ENCODE results near the gene ZNF276. TPM values are rescaled to one million over a fixed set of nuclear protein-coding genes. Genes with fewer than 3 reads are reported as not detected.

Gene ZNF276
- total RNA-seq: 19.0 and 21.2 TPM in 2 replicates

GRCh38 chr16:89720813-89721545 is at the start of gene ZNF276, which contains the start of gene VPS9D1:
ZNF276 (plus strand) TSS chr16:89721537; CDS start chr16:89721641, 104 bp downstream.
VPS9D1 (minus strand) TSS chr16:89720898; CDS start chr16:89720861, 37 bp downstream.

GRCh38 chr16:89686520-89687091 is 34.7 kb upstream of the ZNF276 start, which contains the start of gene CDK10:
CDK10 (plus strand) TSS chr16:89686689; CDS start chr16:89686711, 22 bp downstream.

GRCh38 chr16:89701425-89702406 is 19.6 kb upstream of the ZNF276 start, which contains the start of gene SPATA2L:
SPATA2L (minus strand) TSS chr16:89701705; CDS start chr16:89701232, 473 bp downstream.

Other genes with a start within 250 kb of the ZNF276 start
- gene ANKRD11, start 231.0 kb upstream of the ZNF276 start, total RNA-seq: 38.8 and 46.3 TPM in 2 replicates
- gene SPG7, start 213.1 kb upstream of the ZNF276 start, total RNA-seq: 78.1 and 87.0 TPM in 2 replicates
- gene RPL13, start 160.9 kb upstream of the ZNF276 start, total RNA-seq: 5,597 and 6,631 TPM in 2 replicates
- gene CPNE7, start 145.8 kb upstream of the ZNF276 start, total RNA-seq: 1.7 and 16.9 TPM in 2 replicates
- 0.24 TPM in 1 of 2 replicates, not detected in the other for gene DPEP1, start 107.9 kb upstream of the ZNF276 start, total RNA-seq
- gene CHMP1A, start 63.8 kb upstream of the ZNF276 start, total RNA-seq: 73.1 and 148 TPM in 2 replicates
- 0.43 and 1.7 TPM in 2 replicates for gene SPATA33, start 63.7 kb upstream of the ZNF276 start, total RNA-seq
- gene CDK10, start 34.8 kb upstream of the ZNF276 start, total RNA-seq: 31.1 and 51.3 TPM in 2 replicates
- gene SPATA2L, start 19.8 kb upstream of the ZNF276 start, total RNA-seq: 9.4 and 22.4 TPM in 2 replicates
- gene VPS9D1, start 639 bp upstream of the ZNF276 start, total RNA-seq: 3.2 and 3.6 TPM in 2 replicates
- 0.85 and 6.3 TPM in 2 replicates for gene FANCA, start 95.1 kb downstream of the ZNF276 start, total RNA-seq
- 1.1 and 2.4 TPM in 2 replicates for gene SPIRE2, start 106.9 kb downstream of the ZNF276 start, total RNA-seq
- 68.2 and 149 TPM in 2 replicates for gene TCF25, start 152.1 kb downstream of the ZNF276 start, total RNA-seq
- 1.2 and 1.9 TPM in 2 replicates for gene MC1R, start 197.3 kb downstream of the ZNF276 start, total RNA-seq
- 7.0 and 361 TPM in 2 replicates for gene TUBB3, start 201.8 kb downstream of the ZNF276 start, total RNA-seq
- gene DEF8, start 227.2 kb downstream of the ZNF276 start, total RNA-seq: 53.9 and 67.0 TPM in 2 replicates